ENCODE measurements around the gene CCDC33.
A peak's percentile ranks its signal among the peaks of the same experiment; 100 is the strongest.

Gene CCDC33

GRCh38 chr15:74208901-74209559, 27.1 kb upstream of the CCDC33 start:
- Histone ChIP-seq H3K4me3 (ENCODE audit: insufficient read depth, low read depth, low read length) (no peak overlapping the region), H3K27me3 (ENCODE audit: control insufficient read depth, insufficient read depth, low read length, poor library complexity, severe bottlenecking) (no peaks in the 10 kb centered on the region), H3K9me3 (ENCODE audit: control insufficient read depth, low read length) (no peaks in the 10 kb centered on the region), H3K27ac (ENCODE audit: insufficient read depth, low read depth, low read length, poor library complexity, severe bottlenecking) (no peak overlapping the region), H3K4me1 (ENCODE audit: control insufficient read depth, insufficient read depth, low read length) (peaks cover 57% of the 10 kb centered on the region), H3K36me3 (ENCODE audit: control insufficient read depth, insufficient read depth, low read length) (no peaks in the 10 kb centered on the region)
- 6 to 9% methylated on average over 11 of the region's 11 CpGs for WGBS, 2 experiments

- Histone ChIP-seq H3K9me3 (ENCODE audit: control insufficient read depth, low read length) (no peaks in the 10 kb centered on the region), H3K36me3 (ENCODE audit: control insufficient read depth, insufficient read depth, low read length) (no peaks in the 10 kb centered on the region), H3K4me3 (ENCODE audit: insufficient read depth, low read depth, low read length) (no peak overlapping the region), H3K27ac (ENCODE audit: insufficient read depth, low read depth, low read length, poor library complexity, severe bottlenecking) (no peak overlapping the region), H3K4me1 (ENCODE audit: control insufficient read depth, insufficient read depth, low read length) (peaks cover 57% of the 10 kb centered on the region), H3K27me3 (ENCODE audit: control insufficient read depth, insufficient read depth, low read length, poor library complexity, severe bottlenecking) (no peaks in the 10 kb centered on the region)
- WGBS, 2 experiments = 55 to 59% methylated on average over 5 of the region's 5 CpGs
Observed at GRCh38 chr15:74209560-74209958, 26.6 kb upstream of the CCDC33 start.

- peaks cover 58% of the 10 kb centered on the region for H3K4me1 ChIP-seq (ENCODE audit: control insufficient read depth, insufficient read depth, low read length)
- H3K27me3 ChIP-seq (ENCODE audit: control insufficient read depth, insufficient read depth, low read length, poor library complexity, severe bottlenecking) = no peaks in the 10 kb centered on the region
- no peaks in the 10 kb centered on the region for H3K9me3 ChIP-seq (ENCODE audit: control insufficient read depth, low read length)
- H3K4me3 ChIP-seq (ENCODE audit: insufficient read depth, low read depth, low read length) = no peak overlapping the region
- H3K27ac ChIP-seq (ENCODE audit: insufficient read depth, low read depth, low read length, poor library complexity, severe bottlenecking) = no peak overlapping the region
- H3K36me3 ChIP-seq (ENCODE audit: control insufficient read depth, insufficient read depth, low read length) = no peaks in the 10 kb centered on the region
- 89 to 91% methylated on average over 4 of the region's 4 CpGs for WGBS, 2 experiments
Observed at GRCh38 chr15:74209997-74210671, 26.0 kb upstream of the CCDC33 start.

GRCh38 chr15:74210729-74211128, 25.4 kb upstream of the CCDC33 start:
- Histone ChIP-seq H3K27me3 (ENCODE audit: control insufficient read depth, insufficient read depth, low read length, poor library complexity, severe bottlenecking) (no peaks in the 10 kb centered on the region), H3K36me3 (ENCODE audit: control insufficient read depth, insufficient read depth, low read length) (no peaks in the 10 kb centered on the region), H3K4me1 (ENCODE audit: control insufficient read depth, insufficient read depth, low read length) (peaks cover 59% of the 10 kb centered on the region), H3K27ac (ENCODE audit: insufficient read depth, low read depth, low read length, poor library complexity, severe bottlenecking) (no peak overlapping the region), H3K4me3 (ENCODE audit: insufficient read depth, low read depth, low read length) (no peak overlapping the region), H3K9me3 (ENCODE audit: control insufficient read depth, low read length) (no peaks in the 10 kb centered on the region)

- no peak overlapping the region for H3K4me3 ChIP-seq (ENCODE audit: insufficient read depth, low read depth, low read length)
- no peak overlapping the region for H3K27ac ChIP-seq (ENCODE audit: insufficient read depth, low read depth, low read length, poor library complexity, severe bottlenecking)
- H3K9me3 ChIP-seq (ENCODE audit: control insufficient read depth, low read length) = no peaks in the 10 kb centered on the region
- no peaks in the 10 kb centered on the region for H3K27me3 ChIP-seq (ENCODE audit: control insufficient read depth, insufficient read depth, low read length, poor library complexity, severe bottlenecking)
- peaks cover 65% of the 10 kb centered on the region for H3K4me1 ChIP-seq (ENCODE audit: control insufficient read depth, insufficient read depth, low read length)
- 90% methylated on average over 1 of the region's 1 CpG for WGBS, 2 experiments
- H3K36me3 ChIP-seq (ENCODE audit: control insufficient read depth, insufficient read depth, low read length) = no peaks in the 10 kb centered on the region
Observed at GRCh38 chr15:74211656-74212055, 24.5 kb upstream of the CCDC33 start.

GRCh38 chr15:74212494-74212893, 23.6 kb upstream of the CCDC33 start:
- Histone ChIP-seq H3K27ac (ENCODE audit: insufficient read depth, low read depth, low read length, poor library complexity, severe bottlenecking) (no peak overlapping the region), H3K4me3 (ENCODE audit: insufficient read depth, low read depth, low read length) (no peak overlapping the region), H3K4me1 (ENCODE audit: control insufficient read depth, insufficient read depth, low read length) (peaks cover 60% of the 10 kb centered on the region), H3K9me3 (ENCODE audit: control insufficient read depth, low read length) (no peaks in the 10 kb centered on the region), H3K27me3 (ENCODE audit: control insufficient read depth, insufficient read depth, low read length, poor library complexity, severe bottlenecking) (no peaks in the 10 kb centered on the region), H3K36me3 (ENCODE audit: control insufficient read depth, insufficient read depth, low read length) (no peaks in the 10 kb centered on the region)
- WGBS, 2 experiments = 84 to 85% methylated on average over 9 of the region's 9 CpGs

GRCh38 chr15:74213858-74214284, 22.3 kb upstream of the CCDC33 start:
- Histone ChIP-seq H3K36me3 (ENCODE audit: control insufficient read depth, insufficient read depth, low read length) (no peaks in the 10 kb centered on the region), H3K4me1 (ENCODE audit: control insufficient read depth, insufficient read depth, low read length) (peaks cover 55% of the 10 kb centered on the region), H3K9me3 (ENCODE audit: control insufficient read depth, low read length) (no peaks in the 10 kb centered on the region), H3K4me3 (ENCODE audit: insufficient read depth, low read depth, low read length) (no peak overlapping the region), H3K27me3 (ENCODE audit: control insufficient read depth, insufficient read depth, low read length, poor library complexity, severe bottlenecking) (no peaks in the 10 kb centered on the region), H3K27ac (ENCODE audit: insufficient read depth, low read depth, low read length, poor library complexity, severe bottlenecking) (peak overlapping the region; percentile 74)
- WGBS, 2 experiments = 13 to 16% methylated on average over 7 of the region's 7 CpGs

- H3K9me3 ChIP-seq (ENCODE audit: control insufficient read depth, low read length) = no peaks in the 10 kb centered on the region
- no peak overlapping the region for H3K4me3 ChIP-seq (ENCODE audit: insufficient read depth, low read depth, low read length)
- H3K27ac ChIP-seq (ENCODE audit: insufficient read depth, low read depth, low read length, poor library complexity, severe bottlenecking) = peak overlapping the region; percentile 71
- WGBS, 2 experiments = 40 to 48% methylated on average over 6 of the region's 6 CpGs
- H3K27me3 ChIP-seq (ENCODE audit: control insufficient read depth, insufficient read depth, low read length, poor library complexity, severe bottlenecking) = no peaks in the 10 kb centered on the region
- no peaks in the 10 kb centered on the region for H3K36me3 ChIP-seq (ENCODE audit: control insufficient read depth, insufficient read depth, low read length)
- H3K4me1 ChIP-seq (ENCODE audit: control insufficient read depth, insufficient read depth, low read length) = peaks cover 49% of the 10 kb centered on the region
Observed at GRCh38 chr15:74214324-74215021, 21.7 kb upstream of the CCDC33 start.

GRCh38 chr15:74215958-74216357, 20.2 kb upstream of the CCDC33 start:
- Histone ChIP-seq H3K9me3 (ENCODE audit: control insufficient read depth, low read length) (no peaks in the 10 kb centered on the region), H3K4me1 (ENCODE audit: control insufficient read depth, insufficient read depth, low read length) (peaks cover 52% of the 10 kb centered on the region), H3K36me3 (ENCODE audit: control insufficient read depth, insufficient read depth, low read length) (no peaks in the 10 kb centered on the region), H3K4me3 (ENCODE audit: insufficient read depth, low read depth, low read length) (no peak overlapping the region), H3K27ac (ENCODE audit: insufficient read depth, low read depth, low read length, poor library complexity, severe bottlenecking) (peak overlapping the region; percentile 69), H3K27me3 (ENCODE audit: control insufficient read depth, insufficient read depth, low read length, poor library complexity, severe bottlenecking) (peaks cover 3% of the 10 kb centered on the region)
- WGBS, 2 experiments = 76 to 80% methylated on average over 8 of the region's 8 CpGs

- no peaks in the 10 kb centered on the region for H3K9me3 ChIP-seq (ENCODE audit: control insufficient read depth, low read length)
- no peak overlapping the region for H3K27ac ChIP-seq (ENCODE audit: insufficient read depth, low read depth, low read length, poor library complexity, severe bottlenecking)
- H3K4me1 ChIP-seq (ENCODE audit: control insufficient read depth, insufficient read depth, low read length) = peaks cover 60% of the 10 kb centered on the region
- H3K36me3 ChIP-seq (ENCODE audit: control insufficient read depth, insufficient read depth, low read length) = no peaks in the 10 kb centered on the region
- 83 to 90% methylated on average over 3 of the region's 3 CpGs for WGBS, 2 experiments
- peaks cover 3% of the 10 kb centered on the region for H3K27me3 ChIP-seq (ENCODE audit: control insufficient read depth, insufficient read depth, low read length, poor library complexity, severe bottlenecking)
- no peak overlapping the region for H3K4me3 ChIP-seq (ENCODE audit: insufficient read depth, low read depth, low read length)
Observed at GRCh38 chr15:74216949-74217348, 19.2 kb upstream of the CCDC33 start.
